Stomach (tissue), 4 donors: ENCODE measurements around the gene CRTC2.

Source experiments
- CTCF ChIP-seq, 7 experiments: fragments of 450-650 bp in 4 of 7; fragments of 200-600 bp in 3 of 7; sonication (generic) in 3 of 7; IDR thresholded peaks; one replicate each; pipeline ENCODE4 v1.5.1; 2016 to 2019; ENCODE audit warnings: antibody characterized with exemption in 7 of 7, control low read depth in 2 of 7, mild to moderate bottlenecking in 1 of 7
- POLR2A ChIP-seq, 4 donors: fragments of 450-650 bp; IDR thresholded peaks; one replicate each; pipeline ENCODE4 v1.6.1; 2016; ENCODE audit warnings: antibody characterized with exemption in 4 of 4, control low read depth in 2 of 4, mild to moderate bottlenecking in 1 of 4, moderate library complexity in 1 of 4
- POLR2AphosphoS5 ChIP-seq, 3 donors: sonication (generic); formaldehyde crosslinking; IDR thresholded peaks; one replicate each; pipeline ENCODE4 v1.6.1; 2016; ENCODE audit warnings: antibody characterized with exemption in 3 of 3

GRCh38 chr1:153967107-153967999 is 8.9 kb upstream of the CRTC2 start, which contains the start of gene CREB3L4:
- TF ChIP-seq CTCF (IDR thresholded peaks at IDR 0.05) (peak in 4 of 7 experiments; percentile 14 to 45 (median 23)), POLR2A (IDR thresholded peaks at IDR 0.05) (peak in 2 of 4 donors; percentile 54 to 56), POLR2AphosphoS5 (IDR thresholded peaks at IDR 0.05) (peak; percentile 86 to 98 (median 96))
